Measurements from ENCODE around the gene GOLGA6L7.
"Not testable (repeated sequence)": the region's sequence is repeated elsewhere in the genome, so short reads cannot be mapped to it uniquely, and the experiment has no call there.

Gene GOLGA6L7, protein sequence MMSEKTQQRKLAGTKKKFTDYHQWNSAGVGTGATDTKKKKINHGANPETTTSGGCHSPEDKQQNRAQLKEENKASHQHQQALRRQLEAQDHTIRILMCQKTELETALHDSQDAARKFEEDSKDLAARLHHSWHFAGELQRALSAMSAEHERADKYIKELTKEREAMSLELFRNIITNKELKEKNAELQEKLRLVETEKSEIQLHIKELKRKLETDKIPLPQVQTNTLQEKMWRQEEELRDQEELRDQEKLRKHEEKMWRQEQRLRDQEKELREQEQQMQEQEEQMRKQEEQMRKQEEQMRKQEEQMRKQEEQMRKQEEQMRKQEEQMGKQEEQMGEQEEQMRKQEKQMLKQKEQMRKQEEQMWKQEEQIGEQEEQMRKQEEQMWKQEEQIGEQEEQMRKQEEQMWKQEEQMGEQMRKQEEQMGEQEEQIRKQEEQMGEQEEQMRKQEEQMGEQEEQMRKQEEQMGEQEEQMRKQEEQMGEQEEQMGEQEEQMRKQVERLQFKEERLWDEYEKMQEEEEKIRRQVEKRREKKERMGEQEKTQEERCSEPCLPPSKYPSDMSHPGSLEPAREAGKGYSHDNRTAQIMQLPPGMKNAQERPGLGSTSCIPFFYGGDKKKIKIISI

DNA sequence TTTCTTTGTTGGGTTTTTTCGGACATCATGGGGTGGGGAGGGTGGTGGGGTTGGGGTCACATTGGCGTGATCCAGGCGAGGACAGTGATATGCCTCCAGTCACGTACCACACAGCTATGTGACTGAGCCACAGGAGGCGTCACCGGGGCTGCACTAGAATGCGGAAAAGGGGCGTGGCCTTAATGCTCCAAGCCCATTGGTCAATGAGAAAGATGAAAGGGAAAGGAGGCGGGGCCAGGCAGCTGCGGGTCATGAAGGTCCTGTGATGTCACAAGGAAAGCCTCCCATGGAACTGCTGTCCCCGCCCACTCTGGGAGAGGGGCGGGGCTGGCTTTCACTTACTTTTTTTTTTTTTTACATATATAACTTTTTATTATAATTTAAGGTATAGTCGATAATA is at the start of gene GOLGA6L7:
Gene GOLGA6L7 (minus strand): TSS at position 124 of the 400 bp plus-strand sequence. CDS start 95 bp downstream, at position 29.
- not testable (repeated sequence) for DNase-seq (ENCODE audit: low spot score)

DNA sequence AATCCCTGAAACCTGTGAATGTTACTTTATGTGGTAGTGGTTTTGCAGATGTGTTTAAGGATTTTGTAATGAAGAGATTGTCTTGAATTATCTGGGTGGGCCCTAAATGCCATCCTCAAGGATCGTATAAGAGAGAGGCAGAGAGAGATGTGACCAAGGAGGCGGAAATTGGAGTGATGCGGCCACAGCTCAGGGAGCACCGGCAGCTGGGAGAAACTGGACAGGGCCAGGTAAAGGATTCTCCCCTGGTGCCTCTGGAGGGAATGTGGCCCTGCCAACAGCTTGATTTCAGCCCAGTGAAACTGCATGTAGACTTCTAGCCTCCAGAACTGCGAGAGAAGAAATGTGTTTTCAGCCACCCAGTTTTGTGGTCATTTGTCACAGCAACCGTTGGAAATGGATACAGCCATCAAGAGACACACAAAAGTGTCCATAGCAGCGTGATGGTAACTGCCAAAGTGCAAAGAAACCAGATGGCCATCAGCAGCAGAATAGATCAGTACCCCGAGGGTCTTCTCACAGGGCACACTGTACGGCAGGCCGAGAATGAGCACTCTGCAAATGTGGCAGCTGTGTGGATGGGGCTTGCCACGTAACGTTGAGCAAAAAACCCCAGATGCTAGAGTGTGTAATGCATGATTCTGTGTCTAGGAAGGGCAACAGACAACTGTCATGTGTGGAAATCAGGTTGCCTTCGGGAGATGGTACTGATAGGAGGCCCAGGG is 49.6 kb upstream of the GOLGA6L7 start:
- no peak for DNase-seq (ENCODE audit: low spot score)

DNA sequence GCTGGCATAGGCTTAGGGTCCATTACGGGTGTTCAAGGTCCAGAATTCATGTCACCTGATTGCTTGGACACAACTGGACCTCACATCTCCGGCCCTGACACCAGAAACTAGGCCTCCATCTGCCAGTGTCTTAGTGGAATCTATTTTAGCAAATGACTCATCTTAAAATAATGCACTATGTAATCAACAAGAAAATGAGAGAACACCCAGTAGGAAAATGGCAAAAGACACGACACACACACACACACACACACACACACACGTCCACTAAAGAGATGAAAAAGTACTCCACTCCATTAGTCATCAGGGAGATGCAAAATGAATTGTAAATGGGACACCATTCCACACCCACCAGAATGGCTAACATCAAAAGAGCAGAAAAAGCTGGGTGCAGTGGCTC is 48.5 kb upstream of the GOLGA6L7 start:
- peak; percentile 69 for DNase-seq (ENCODE audit: low spot score)

DNA sequence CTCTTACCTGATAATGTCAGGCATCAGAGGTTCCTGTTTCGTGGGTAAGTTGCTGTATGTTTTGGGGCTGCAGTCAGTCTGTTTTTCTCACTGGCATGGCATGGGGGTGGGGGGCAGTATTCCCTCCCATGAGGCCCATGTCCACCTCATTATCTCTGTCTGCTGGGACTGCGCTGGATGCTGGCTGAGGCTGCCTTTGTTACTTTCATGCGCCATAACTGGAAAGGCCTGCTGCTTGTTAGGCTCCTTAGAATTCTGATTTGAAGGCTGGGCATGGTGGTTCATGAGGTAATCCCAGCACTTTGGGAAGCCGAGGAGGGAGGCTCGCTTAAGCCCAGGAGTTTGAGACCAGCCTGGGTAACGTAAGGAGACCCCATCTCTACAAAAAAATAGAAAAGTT is 47.1 kb upstream of the GOLGA6L7 start:
- no peak for DNase-seq (ENCODE audit: low spot score)

DNA sequence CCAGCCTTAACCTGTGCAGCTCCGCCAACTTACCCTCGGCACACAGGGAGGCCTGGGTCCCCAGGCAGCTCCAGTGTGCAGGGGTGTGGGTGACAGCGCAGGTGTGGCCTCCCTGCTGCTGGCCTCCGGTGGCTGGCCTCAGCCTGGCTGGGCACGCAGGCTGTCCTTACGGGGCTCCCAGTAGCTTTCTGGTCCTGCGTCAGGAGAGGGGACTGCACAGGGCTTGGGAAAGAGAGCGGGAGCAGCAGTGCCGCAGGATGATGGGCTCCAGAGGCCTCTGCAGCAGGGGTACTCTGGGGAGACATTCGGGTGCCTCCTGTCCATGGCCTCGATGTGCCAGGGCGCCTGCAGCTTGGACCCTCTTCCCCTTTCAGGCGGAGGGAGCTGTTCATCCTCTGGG is 46.7 kb upstream of the GOLGA6L7 start:
- no peak for DNase-seq (ENCODE audit: low spot score)

DNA sequence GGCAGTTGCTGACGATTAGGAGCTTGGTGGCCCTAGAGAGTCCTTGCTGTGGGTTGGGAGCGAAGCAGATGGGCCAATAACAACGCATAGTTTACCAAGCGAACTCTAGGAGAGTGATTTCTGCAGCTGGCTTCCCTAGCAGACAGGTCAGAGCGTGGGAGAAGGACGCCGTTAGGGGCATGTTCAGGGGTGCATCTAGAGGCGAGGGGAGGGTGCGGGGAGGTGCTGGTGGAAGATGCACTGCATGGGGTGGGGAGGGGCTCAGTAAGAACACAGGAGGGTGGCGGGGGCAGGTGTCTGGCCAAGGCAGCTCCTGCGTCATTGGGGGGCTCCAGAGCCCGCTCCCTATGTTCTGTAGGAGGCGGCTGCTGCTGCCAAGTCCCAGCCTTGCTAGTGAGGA is 46.2 kb upstream of the GOLGA6L7 start:
- no peak for DNase-seq (ENCODE audit: low spot score)

DNA sequence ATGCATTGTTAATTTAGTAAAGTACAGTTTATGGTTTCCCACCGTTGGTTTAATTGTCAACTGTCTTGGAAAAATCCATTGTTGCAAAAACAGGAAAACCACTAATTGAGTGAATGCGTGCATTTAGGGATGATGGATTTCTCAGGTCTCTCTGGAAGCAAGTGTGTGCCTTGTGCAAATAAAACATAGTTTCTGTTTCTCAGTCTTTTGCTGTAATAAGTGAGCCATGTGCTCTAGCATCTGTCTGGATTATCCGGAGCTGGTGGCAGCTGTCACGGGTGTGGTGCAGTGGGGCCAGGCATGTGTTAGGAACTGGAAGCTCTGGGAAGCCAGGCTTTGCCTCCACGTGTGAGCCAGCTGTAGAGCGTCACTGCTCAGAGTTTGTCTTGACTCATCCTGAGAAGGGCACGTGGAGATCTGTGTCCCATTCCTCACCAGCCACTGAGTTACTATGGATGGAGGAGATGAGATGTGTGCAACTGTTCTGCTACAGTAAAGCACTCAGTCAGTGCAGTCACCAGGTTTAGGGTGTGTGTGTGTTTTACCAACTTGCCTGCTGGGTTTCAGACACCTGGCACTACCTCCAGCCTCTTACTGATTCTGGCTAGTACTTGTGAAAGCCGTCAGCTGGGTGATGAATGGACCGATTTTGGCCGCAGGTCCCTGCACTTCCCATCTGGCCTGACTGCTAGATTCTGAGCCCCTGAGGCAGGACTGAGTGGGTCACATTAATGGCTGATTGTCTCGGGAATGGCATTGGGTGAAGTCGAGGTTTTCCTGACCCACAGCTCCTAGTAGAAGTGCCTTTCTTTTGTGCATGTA is 44.6 kb upstream of the GOLGA6L7 start:
- no peak for DNase-seq (ENCODE audit: low spot score)

DNA sequence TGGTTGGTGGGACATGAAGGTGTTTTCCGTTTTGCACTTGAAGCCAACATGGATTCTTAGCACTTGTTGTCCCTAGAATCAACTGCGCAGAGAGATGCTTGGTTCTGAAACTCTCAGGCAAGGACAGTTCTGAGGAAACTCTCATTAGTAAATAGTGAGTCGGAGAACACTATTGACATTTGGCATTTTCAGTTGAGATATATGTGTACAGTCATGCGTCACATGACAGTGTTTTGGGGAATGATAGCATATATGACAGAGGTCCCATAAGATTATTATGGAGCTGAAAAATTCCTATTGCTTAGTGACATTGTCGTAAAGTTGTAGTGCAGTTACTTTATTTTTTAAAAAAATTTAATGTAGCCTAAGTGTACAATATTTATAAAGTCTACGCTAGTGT is 43.1 kb upstream of the GOLGA6L7 start:
- no peak for DNase-seq (ENCODE audit: low spot score)

DNA sequence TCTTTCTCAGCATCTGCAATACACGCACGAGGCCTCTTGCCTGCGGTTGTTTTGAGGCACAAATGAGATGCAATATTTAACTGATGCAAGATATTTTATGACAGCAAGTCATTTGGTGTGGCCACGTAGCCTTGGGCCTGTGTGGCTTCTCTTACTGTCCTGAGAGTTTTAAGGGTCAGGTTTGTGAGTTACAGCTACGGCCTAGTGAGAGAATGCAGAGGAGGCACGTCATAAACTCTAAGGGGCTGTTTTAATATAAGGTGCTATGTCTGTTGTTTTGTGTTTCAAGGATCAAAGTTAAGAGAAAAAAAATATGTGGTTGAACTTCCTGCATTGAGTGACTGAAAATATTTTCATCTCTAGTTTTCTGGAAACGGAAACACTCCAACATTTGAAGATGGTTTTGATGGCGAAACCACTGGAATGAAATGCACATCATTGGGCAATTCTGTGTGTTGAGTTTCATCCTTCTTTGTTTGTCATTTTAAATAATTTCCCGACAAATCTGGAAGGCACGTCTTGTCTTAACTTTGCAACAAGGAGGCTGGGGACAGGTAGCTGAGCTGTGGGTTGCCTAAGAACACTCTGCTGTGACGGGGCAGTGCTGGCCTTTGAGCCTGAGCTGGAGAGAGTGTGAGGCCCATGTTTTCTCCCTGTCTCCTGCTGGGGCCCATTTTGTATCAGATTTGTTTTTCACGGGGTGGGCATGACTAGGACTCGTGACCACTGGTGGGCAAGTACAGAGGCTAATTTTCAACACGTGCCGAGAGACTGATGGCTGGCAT is 42.5 kb upstream of the GOLGA6L7 start:
- no peak for DNase-seq (ENCODE audit: low spot score)

DNA sequence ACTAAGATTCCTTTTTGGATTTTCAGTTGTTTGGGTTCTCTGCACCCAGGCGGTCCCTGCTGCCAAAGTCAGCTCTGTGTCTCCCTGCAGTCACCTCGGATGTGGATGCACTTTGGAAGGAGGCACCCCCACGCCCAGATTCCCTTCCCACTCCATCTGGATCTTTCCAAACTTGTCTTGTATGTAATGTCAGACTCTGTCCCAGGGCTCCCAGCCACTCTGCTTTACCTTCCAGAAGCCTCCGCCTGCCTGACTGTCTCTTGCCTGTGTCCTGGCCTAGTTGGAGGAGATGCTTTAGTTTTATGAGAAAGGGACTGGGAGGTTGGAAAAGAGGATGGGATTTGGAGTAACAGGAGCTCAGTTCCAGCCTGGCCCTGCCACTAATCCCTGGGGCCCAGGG is 41.8 kb upstream of the GOLGA6L7 start:
- DNase-seq (ENCODE audit: low spot score) = not testable (repeated sequence)

DNA sequence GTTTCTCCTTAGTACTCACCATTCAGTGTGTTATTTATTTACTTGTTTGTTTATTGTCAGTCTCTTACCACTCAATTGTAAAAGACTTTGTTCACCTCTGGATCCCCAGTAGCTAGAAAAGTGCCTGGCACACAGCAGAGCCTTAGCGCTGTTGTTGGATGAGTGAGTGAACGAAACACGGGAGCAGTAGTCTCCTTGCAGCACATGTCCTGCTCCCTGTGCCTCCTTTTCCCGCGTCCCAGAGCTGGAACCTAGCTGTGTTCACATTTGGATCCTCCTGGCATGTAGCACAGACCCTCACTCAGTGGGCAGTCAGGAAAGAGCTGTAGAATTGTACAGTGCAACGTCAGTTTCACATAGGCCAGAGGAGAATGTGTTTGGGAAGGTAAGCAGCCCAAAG is 41.4 kb upstream of the GOLGA6L7 start:
- DNase-seq (ENCODE audit: low spot score) = not testable (repeated sequence)

DNA sequence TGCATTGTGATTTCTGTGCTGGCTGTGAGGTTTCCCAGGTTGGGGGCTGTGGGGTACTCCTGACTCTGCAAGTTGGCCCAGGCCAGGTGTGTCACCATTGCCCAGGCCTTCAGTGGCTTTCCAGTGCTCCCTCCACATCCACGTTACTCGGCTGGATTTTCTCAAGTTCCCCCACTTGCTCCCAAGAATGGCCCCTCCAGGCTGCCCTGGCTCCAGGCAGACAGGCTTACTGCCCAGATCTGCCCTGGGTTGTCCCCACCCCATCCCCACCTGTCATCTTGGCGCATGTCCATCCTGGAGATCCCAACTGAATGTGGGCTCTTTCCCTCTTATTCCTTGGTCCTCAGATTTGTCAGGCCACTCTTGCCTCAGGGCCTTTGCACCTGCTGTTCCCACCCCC is 40.9 kb upstream of the GOLGA6L7 start:
- no peak for DNase-seq (ENCODE audit: low spot score)

DNA sequence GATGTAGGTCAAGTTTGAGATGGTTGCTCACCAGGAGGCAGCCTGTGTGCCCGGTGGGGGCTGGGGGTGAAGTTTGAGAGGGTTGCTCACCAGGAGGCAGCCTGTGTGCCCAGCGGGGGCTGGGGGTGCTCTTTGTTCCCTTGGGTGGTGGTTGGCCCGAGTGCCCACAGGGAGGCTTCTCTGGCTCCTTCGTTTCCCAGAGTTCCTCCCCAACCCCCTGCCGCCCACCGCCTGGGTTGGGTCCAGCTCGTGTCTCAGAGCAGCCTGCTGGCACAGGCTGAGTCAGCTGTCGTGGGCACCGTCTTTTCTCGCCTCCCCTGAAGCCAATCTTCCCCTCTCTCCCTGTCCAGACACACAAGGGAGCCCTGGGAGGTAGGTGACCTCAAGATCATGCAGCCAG is 40.5 kb upstream of the GOLGA6L7 start:
- DNase-seq (ENCODE audit: low spot score) = no peak

DNA sequence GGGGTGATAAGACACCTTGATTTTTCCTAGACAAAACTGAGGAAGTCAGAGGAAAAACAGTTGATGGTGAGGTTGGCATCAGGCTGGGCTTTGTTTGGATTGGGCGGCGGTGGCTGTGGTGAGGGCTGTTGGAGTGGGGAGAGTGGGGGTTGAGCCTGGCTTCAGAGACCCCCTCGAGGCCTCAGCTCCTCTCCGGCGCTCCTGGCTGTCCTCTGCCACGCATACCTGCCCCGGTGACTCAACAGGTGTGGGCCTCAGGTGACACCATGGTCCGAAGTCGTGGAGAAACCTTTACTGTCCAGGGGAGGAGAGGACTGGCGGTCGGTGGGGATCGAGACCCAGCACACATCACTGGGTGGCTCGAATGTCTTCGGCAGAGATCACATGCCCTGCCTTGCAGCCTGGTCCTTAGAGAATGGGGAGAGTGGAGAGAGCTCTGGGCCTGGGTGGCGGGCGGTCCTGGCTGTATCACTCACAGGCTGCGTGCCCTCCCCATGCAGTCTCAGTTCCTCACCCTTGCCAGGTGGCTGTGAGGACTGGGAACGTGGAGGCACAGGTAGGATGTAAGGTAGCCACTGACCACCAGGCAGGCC is 40.0 kb upstream of the GOLGA6L7 start:
- no peak for DNase-seq (ENCODE audit: low spot score)

DNA sequence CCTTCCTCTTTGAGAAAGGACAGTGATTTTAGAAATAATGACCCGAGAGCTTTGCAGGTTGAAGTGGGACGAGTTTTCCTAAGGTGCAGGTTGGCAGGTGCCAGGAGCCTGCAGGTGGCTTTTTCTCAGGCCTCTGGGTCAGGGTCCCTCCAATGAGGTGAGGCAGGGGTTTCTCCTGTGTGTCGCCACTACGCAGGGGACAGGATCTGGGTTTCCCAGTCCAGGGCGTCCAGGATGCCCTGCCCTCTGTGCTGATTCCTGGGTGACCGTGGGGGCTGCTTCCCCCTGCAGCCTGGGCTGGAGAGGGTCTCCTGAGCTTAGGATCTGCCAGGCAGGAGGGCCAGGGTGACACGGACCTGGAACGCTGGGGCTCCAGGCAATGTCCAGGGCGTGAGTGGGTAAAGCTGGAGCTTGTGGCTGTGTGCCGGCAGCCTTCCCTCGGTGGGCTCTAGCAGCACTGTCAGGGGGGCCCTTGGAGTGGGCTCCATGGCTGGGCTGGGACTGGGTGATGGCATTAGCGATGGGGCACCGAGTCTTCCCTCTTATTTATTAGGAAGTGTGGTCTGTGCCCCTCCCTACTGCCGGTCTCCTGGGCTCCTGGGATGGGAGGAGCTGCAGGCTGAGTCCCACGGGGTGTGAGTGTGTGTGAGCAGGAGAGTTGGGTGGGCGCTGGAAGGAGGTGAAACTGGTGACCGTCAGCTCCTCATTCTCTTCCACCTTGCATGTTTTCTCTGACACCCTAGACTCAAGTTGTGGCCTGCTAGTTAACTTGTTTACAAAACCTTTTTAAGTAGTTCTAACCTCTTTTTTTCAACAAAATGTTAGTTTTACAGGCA is 39.1 kb upstream of the GOLGA6L7 start:
- no peak for DNase-seq (ENCODE audit: low spot score)

DNA sequence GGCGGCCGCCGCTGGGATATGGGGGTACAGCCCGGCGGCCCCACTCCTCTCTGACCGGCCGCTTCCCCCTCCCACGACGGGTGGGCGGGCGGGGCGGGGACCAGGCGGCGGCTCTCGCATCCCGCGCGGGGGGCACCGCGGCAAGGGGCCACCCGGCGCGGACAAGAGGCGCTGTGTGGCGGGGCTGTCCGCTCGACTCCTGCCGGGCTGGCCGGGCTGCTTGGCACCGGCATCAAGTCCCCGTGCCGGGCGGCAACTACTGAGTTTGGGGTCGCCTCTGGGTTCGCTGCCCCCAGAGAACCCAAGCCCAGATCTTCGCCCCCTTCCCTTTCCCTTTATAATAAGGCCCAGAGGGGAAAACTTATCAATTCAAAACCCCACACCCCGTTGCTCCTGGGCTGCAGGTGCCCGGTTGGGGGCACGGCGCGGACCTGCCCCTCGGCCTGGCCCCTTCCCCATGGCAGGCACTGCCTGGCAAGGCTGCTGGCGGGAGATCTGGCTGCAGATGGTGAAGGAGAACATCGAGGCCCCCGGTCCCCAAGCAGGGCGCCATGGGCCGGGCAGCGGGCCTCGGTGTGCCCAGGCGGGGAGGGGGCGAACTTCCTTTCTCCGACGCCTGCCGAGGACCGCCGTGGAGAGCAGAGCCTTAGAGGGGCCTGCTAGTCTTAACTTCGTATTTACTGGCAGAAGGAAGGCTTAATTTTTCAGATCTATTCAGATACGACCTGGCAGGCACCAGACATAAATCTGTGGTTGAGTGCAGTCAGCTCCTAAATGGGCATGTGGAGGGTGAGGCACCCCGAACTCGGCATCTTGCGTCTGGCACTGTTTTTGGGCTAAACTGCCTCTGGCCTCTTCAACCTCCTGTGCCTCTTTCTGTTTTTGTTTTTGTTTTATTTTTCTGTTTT is 38.2 kb upstream of the GOLGA6L7 start:
- DNase-seq (ENCODE audit: low spot score) = no peak

DNA sequence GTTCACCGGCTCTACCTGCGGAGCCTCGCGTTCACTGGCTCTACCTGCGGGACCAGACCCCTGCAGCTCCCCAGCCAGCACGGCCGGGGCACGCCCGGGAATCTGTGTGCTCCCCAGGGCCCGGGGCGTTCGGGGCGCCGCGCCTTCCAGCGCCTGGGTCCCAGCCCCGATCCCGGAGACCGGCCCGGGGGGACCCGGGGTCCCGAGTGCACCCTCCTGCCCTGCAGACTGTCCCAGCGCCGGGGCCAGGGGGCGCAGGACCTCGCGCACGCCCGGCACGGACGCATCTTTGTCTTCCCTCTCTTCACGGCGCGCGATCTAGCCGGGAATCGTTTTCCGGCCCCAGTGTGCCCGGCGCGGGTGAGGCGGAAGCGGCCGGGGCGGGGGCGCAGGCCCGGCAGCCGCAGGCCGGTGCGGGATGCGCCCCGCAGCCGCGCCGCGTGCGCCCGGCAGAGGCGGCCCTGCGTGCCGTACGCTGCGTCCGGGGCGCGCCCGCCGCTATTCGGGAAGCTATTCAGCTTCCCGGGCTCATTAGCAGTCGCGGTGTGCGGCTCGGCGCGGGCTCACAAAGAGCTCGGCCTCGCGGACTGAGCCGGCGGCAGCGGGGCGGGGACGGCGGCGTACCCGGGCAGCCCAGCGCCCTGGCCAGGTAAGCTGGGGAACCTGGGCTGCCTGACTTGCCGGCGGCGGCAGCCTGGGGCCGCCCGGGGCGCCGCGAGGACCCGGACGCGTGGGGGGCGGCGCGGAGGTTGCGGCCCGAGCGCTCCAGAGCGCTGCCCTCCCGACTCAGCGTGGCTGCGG is 37.4 kb upstream of the GOLGA6L7 start, which contains the start of gene APBA2:
Gene APBA2 (plus strand): TSS at position 345 of the 801 bp plus-strand sequence. CDS start 167,911 bp downstream, outside the sequence.
- no peak for DNase-seq (ENCODE audit: low spot score)

DNA sequence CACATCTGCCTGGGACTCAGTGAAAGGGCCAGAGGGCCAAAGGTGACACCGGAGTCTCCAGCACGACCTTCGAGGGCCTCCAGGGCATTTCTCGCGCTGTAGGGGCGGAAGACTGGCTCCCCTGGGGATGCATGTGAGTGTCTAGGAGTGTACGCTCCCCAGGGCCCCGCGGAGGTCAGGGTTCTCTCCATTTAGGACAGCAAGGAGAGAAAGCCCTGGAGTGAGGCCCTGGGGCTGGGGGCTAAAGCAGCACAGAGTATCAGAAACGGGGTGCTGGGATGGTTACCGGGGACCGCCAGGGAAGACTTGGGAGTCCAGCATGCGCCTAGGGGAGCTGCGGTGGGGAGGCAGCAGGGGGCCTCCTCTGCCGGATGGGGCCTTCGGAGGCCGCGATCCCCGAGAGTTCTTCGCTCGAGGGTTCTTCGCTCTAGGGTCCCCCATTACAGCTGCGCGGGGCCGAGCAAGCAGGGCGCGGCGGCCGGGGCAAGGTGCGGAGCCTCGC is 36.7 kb upstream of the GOLGA6L7 start:
- DNase-seq (ENCODE audit: low spot score) = no peak

All from kidney capillary endothelial cell (primary cell).